Osteoblast (primary cell): ENCODE results near the gene DLG2. TPM values are rescaled to one million over a fixed set of nuclear protein-coding genes. Genes with fewer than 3 reads are reported as not detected.

Source experiments
- DNase-seq: peaks from one replicate; pipeline ENCODE4 v3.0.0; 2011; ENCODE audit warnings: low spot score, mixed read lengths; ENCODE audit not compliant: insufficient read length; ENCODE audit errors: missing footprints
- H2AFZ ChIP-seq: 2 replicates; pipeline ENCODE4 v1.6.0; 2011; ENCODE audit warnings: mild to moderate bottlenecking, low read length
- H3K27ac ChIP-seq: 2 replicates; pipeline ENCODE4 v1.5.1; 2011; ENCODE audit warnings: mild to moderate bottlenecking, low read depth, low read length, moderate library complexity
- H3K27me3 ChIP-seq: 2 replicates; pipeline ENCODE4 v1.6.0; 2012; ENCODE audit warnings: mild to moderate bottlenecking, control low read depth, inconsistent platforms, low read length, moderate library complexity; ENCODE audit not compliant: insufficient read depth
- H3K36me3 ChIP-seq: 2 replicates; pipeline ENCODE4 v1.5.1; 2011; ENCODE audit warnings: mild to moderate bottlenecking, low read length, control low read depth, moderate library complexity; ENCODE audit not compliant: insufficient read depth
- H3K4me1 ChIP-seq: 2 replicates; pipeline ENCODE4 v1.5.1; 2011; ENCODE audit warnings: mild to moderate bottlenecking, low read length, control low read depth, moderate library complexity; ENCODE audit not compliant: insufficient read depth
- H3K4me2 ChIP-seq: 2 replicates; pipeline ENCODE4 v1.6.0; 2011; ENCODE audit warnings: mild to moderate bottlenecking, low read length; ENCODE audit not compliant: insufficient read depth
- H3K4me3 ChIP-seq: fragments of 200-600 bp; sonication (generic); 3 replicates; pipeline ENCODE4 v1.5.1; 2012; ENCODE audit warnings: mild to moderate bottlenecking, low read length, inconsistent platforms; ENCODE audit not compliant: insufficient read depth
- H3K79me2 ChIP-seq: 2 replicates; pipeline ENCODE4 v1.6.0; 2012; ENCODE audit warnings: mild to moderate bottlenecking, low read length, control low read depth, inconsistent platforms; ENCODE audit not compliant: insufficient read depth
- H3K9me3 ChIP-seq: 2 replicates; pipeline ENCODE4 v1.5.1; 2011; ENCODE audit warnings: low read depth, low read length, control low read depth
- H4K20me1 ChIP-seq: 2 replicates; pipeline ENCODE4 v1.6.0; 2012; ENCODE audit warnings: mild to moderate bottlenecking, low read length, control low read depth; ENCODE audit not compliant: insufficient read depth
- total RNA-seq: library from RNA; depleted of rRNA; stranded (reverse); fragments of >200 nt; gene quantifications from 2 replicates; pipeline ENCODE4 v1.2.3, GENCODE V29; 2012
- TF ChIP-seq, protein P1 (sequence below): IDR thresholded peaks from 2 replicates; pipeline ENCODE4 v1.5.1; 2011; ENCODE audit warnings: mild to moderate bottlenecking, low read depth, low read length, moderate library complexity; ENCODE audit errors: extremely low read depth

DLG2 gene
- total RNA-seq, 1 donor: 3.3 TPM

DNA sequence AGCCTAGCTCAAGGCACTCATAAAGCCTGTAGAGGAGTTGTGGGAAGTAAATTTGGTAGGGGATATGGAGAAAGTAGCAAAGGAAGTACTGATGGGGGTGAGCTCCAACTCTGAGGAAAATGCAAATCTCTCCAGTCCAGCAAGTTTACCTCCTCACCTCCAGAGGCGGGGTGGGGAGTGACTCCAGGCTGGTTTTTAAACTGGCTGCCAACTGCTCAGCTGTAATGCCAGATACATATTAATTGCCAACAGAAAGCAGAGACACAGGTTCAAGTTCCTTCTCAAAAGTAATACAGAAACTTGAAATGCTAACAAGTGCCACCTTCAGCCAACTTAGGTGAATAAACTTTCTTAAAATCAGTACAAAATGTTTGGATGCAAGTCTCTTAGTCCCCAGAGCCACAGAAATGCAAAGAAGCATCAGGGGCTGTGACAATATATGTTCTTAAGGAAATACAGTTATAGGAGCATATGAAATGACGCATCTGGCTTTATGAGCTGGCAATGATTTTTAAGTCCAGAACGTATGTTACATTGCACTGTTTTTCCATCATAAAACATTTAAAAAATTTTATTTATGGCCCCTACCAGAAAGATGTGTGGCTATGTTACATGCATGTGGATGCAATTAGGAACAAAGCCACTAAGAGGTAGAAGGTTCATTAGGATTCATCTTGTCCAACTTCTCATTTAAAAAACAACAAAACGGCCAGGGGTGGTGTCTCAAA is 1904.6 kb downstream of the DLG2 start:
- DNase-seq: no peak
- Histone ChIP-seq H3K4me3 (no peak overlapping the region), H3K79me2 (no peaks in the 10 kb centered on the region), H3K4me2 (no peak overlapping the region), H3K27ac (no peak overlapping the region), H4K20me1 (no peaks in the 10 kb centered on the region), H3K27me3 (no peaks in the 10 kb centered on the region), H3K36me3 (no peaks in the 10 kb centered on the region), H3K9me3 (no peaks in the 10 kb centered on the region), H3K4me1 (peaks cover 3% of the 10 kb centered on the region), H2AFZ (no peak overlapping the region)
- TF ChIP-seq, protein P1, sequence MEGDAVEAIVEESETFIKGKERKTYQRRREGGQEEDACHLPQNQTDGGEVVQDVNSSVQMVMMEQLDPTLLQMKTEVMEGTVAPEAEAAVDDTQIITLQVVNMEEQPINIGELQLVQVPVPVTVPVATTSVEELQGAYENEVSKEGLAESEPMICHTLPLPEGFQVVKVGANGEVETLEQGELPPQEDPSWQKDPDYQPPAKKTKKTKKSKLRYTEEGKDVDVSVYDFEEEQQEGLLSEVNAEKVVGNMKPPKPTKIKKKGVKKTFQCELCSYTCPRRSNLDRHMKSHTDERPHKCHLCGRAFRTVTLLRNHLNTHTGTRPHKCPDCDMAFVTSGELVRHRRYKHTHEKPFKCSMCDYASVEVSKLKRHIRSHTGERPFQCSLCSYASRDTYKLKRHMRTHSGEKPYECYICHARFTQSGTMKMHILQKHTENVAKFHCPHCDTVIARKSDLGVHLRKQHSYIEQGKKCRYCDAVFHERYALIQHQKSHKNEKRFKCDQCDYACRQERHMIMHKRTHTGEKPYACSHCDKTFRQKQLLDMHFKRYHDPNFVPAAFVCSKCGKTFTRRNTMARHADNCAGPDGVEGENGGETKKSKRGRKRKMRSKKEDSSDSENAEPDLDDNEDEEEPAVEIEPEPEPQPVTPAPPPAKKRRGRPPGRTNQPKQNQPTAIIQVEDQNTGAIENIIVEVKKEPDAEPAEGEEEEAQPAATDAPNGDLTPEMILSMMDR: no peak

DNA sequence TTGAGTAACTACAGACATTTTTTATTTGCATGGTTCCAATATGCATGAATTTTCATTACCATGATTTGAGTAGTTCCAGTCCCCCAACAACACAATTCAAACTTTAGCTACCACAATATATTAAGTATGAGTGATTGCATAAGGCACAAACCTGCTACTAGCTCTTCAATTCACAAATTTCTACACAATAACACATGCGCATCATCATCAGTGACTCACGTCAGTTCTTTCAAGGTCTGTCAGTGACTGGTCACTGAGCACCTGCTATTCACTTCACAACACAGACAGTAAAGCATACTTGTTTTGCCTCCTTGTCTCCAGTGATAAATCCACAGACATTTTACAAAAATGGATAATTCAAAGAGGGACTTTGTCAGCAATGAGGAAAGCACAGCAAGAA is 1905.9 kb downstream of the DLG2 start:
- H3K79me2 ChIP-seq: no peaks in the 10 kb centered on the region
- no peaks in the 10 kb centered on the region for H4K20me1 ChIP-seq
- no peak overlapping the region for H2AFZ ChIP-seq
- TF ChIP-seq, protein P1: no peak
- no peak for DNase-seq
- H3K4me2 ChIP-seq: no peak overlapping the region
- no peaks in the 10 kb centered on the region for H3K36me3 ChIP-seq
- H3K27ac ChIP-seq: no peak overlapping the region
- H3K4me3 ChIP-seq: no peak overlapping the region
- H3K4me1 ChIP-seq: peaks cover 3% of the 10 kb centered on the region
- H3K9me3 ChIP-seq: no peaks in the 10 kb centered on the region
- no peaks in the 10 kb centered on the region for H3K27me3 ChIP-seq

DNA sequence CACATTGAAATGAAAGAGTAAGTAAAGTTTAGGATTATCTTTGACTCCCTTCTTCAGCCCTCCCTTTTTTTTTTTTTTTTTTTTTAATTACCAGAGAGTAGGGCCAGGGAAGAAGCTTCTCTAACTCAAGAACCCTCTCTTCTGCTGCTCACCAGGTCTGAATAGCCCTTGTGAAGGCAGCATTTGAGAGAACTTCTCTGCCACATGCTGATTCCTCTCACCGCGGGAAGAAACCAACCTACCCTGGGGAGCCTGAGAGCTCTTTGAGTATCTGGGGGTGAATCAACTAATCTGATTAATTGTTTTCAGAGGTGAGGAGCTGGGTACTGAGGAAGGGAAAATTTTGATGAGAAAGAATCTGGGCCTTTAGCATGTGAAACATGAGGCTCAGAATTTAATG is 1906.5 kb downstream of the DLG2 start:
- H3K36me3 ChIP-seq: no peaks in the 10 kb centered on the region
- H3K27me3 ChIP-seq: no peaks in the 10 kb centered on the region
- no peaks in the 10 kb centered on the region for H3K79me2 ChIP-seq
- H3K4me1 ChIP-seq: peaks cover under 1% of the 10 kb centered on the region
- H3K4me3 ChIP-seq: no peak overlapping the region
- H3K4me2 ChIP-seq: no peak overlapping the region
- H4K20me1 ChIP-seq: no peaks in the 10 kb centered on the region
- no peaks in the 10 kb centered on the region for H3K9me3 ChIP-seq
- TF ChIP-seq, protein P1: no peak
- H3K27ac ChIP-seq: no peak overlapping the region
- DNase-seq: no peak
- no peak overlapping the region for H2AFZ ChIP-seq

DNA sequence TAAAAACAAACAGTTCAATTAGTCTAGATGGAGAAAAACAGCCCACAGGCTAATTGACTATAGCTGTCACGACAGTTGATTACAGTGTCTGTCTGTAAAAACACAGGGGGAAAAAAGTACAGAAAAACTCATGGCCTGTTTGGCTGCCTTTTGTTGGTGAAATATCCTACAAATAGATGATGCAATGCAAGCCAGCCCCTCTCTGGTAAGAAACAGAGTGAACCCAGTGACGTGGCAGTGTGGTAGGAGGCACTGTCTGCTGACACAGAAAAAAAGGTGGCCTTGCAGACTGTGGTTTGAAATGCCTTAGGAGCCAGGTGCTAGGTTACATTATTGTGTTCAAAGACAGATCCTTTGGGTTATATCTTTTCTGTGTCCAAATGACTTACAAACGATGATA is 1909.6 kb downstream of the DLG2 start:
- Histone ChIP-seq H2AFZ (no peak overlapping the region), H3K4me2 (no peak overlapping the region), H3K36me3 (no peaks in the 10 kb centered on the region), H3K4me1 (no peaks in the 10 kb centered on the region), H3K4me3 (no peak overlapping the region), H3K27me3 (no peaks in the 10 kb centered on the region), H3K9me3 (no peaks in the 10 kb centered on the region), H3K27ac (no peak overlapping the region), H3K79me2 (no peaks in the 10 kb centered on the region), H4K20me1 (no peaks in the 10 kb centered on the region)
- no peak for DNase-seq
- TF ChIP-seq, protein P1: no peak
